Middle frontal gyrus (tissue), 1 donor: ENCODE results near the gene HDHD3.

Experiments used
- DNase-seq: peaks from one replicate; pipeline ENCODE4 v3.0.0-alpha.2; 2015; ENCODE audit warnings: low spot score; ENCODE audit errors: extremely low spot score

HDHD3 gene

GRCh38 chr9:113337714-113338113 lies 39.1 kb downstream of the HDHD3 start:
- no peak for DNase-seq

DNA sequence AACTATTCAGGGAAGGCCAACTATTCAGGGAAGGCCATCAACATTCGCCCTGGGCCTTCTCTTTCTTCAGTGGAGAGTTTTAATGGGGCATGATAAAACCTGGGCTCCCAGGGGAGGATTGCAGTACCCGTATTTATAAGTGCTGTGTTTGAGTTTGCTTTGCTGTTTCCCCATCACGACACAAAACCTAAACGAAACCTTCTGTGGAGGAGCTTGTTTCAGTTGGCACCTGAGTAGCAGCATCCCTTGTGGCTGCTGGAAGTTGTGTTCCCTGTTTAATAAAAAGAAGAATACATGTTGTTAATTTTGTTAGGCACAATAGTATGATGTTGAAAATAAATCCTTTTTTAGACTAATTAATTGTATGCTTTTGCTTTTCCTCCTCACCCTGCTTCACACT lies 45.0 kb downstream of the HDHD3 start:
- DNase-seq = no peak

DNA sequence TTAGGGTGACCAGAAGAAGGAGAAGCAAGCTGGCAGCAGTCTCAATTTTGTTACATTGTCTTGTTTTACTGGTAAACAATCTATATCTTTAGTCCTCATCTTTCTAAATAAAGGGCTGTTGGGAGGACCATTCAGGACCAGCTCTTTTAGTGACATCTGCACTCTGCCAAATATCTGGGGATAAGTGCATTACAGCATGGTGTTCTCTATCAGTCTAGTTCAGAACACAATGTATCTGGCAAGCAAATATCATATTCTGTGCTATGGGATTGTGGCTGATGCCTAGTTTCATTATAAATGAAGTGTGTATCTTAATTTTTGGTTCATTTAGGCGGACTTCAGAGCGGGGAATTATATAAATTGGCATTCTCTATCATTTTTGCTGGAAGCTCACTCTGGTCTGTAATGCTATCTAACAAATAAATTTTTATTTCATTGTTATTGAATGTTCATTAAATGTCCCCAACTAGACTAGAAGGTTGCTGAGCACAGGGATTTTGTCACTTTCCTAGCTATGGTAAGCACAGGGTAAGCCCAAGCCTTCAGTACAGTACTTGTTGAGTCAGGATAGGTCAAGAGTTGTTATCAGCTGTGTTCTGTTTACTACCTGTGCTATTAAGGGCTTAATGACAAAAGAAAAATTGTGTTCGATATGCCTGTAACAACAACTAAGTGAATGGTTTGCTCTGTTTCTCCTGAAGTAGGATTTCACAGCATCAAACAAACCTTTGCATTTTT lies 48.6 kb downstream of the HDHD3 start:
- DNase-seq = no peak

GRCh38 chr9:113326230-113326629 lies 50.6 kb downstream of the HDHD3 start:
- DNase-seq = no peak
